A673 (cell line): ENCODE measurements around the gene USP51.

Experiments
- EZH2 ChIP-seq: fragments of 200-600 bp; sonication (generic); IDR thresholded peaks from 2 replicates; pipeline ENCODE4 v1.6.1; 2017; ENCODE audit warnings: borderline replicate concordance, low read depth, mild to moderate bottlenecking, mixed read lengths, antibody characterized with exemption, low read length; ENCODE audit not compliant: poor library complexity, severe bottlenecking
- TF ChIP-seq, protein P1 (sequence below): fragments of 300-800, 200-600 bp; sonication (generic); conservative IDR thresholded peaks from 2 replicates; pipeline ENCODE4 v1.5.1; 2017; ENCODE audit warnings: low read depth, mild to moderate bottlenecking, antibody characterized with exemption, low read length, moderate library complexity, mixed read lengths

DNA sequence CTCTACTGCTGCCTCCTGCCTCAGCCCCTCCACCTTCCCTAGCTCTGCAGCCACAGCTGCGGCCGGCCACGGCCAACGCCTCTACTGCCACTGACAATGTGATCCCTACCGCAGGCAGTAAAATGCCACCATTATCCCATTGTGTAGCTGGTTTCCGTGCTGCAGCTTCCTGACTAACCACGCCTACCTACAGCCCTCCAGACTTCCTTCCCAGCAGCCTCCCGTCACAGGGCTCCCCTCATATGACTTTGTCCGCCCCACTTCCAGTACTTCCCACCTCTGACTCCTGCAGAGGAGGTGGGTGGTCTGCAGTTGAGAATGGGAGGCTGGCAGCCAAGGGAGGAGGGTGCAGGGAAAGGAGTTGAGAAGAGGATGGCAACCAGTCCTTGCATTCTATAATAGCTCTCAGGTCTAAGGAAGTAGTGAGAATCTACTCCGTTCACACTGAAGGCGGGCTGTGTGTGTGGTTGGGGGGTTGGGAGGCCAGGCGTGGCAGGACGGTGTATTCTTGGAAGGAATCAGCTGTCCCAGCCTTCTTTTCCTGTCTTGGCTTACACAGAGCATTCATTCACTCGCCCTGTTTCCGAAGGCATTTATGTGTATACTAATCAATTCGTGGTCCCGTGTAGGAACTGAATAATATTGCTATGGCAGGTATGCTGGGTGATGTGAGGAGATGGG, 33.1 kb upstream of the USP51 start:
- TF ChIP-seq, protein P1, sequence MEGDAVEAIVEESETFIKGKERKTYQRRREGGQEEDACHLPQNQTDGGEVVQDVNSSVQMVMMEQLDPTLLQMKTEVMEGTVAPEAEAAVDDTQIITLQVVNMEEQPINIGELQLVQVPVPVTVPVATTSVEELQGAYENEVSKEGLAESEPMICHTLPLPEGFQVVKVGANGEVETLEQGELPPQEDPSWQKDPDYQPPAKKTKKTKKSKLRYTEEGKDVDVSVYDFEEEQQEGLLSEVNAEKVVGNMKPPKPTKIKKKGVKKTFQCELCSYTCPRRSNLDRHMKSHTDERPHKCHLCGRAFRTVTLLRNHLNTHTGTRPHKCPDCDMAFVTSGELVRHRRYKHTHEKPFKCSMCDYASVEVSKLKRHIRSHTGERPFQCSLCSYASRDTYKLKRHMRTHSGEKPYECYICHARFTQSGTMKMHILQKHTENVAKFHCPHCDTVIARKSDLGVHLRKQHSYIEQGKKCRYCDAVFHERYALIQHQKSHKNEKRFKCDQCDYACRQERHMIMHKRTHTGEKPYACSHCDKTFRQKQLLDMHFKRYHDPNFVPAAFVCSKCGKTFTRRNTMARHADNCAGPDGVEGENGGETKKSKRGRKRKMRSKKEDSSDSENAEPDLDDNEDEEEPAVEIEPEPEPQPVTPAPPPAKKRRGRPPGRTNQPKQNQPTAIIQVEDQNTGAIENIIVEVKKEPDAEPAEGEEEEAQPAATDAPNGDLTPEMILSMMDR: no peak
- TF ChIP-seq EZH2: no peak
